ENCODE measurements around the gene ZIC1.

- TF ChIP-seq EZH2 (conservative IDR thresholded peaks at IDR 0.05; ENCODE audit: low read depth, low read length) (no peak), ZNF274 (CRISPR knock-in tag; IDR thresholded peaks at IDR 0.05) (no peak), ZFP62 (CRISPR knock-in tag; IDR thresholded peaks at IDR 0.05) (no peak), ZBTB7A (CRISPR knock-in tag; IDR thresholded peaks at IDR 0.05) (no peak), HDAC2 (CRISPR knock-in tag; IDR thresholded peaks at IDR 0.05) (no peak)
These were observed 49.1 kb upstream of the ZIC1 start for GRCh38 chr3:147360051-147360439.
